Activated B cell treated with CpG ODN at 0.5 μM for 24 hours (primary cell): ENCODE measurements around the gene PRKG1. TPM values are rescaled to one million over a fixed set of nuclear protein-coding genes. Genes with fewer than 3 reads are reported as not detected.
"Not testable (repeated sequence)": the region's sequence is repeated elsewhere in the genome, so short reads cannot be mapped to it uniquely, and the experiment has no call there.

Experiments used
- ATAC-seq: fragments of 200-7000 bp; cut with Tn5 transposase; one replicate; pipeline ENCODE4 v1.10.0; 2021; ENCODE audit warnings: low read depth, mild to moderate bottlenecking, moderate library complexity
- CTCF ChIA-PET: fragments of 350-600 bp; sonication (Branson Sonifier 250); formaldehyde crosslinking; loops from one replicate; lab custom pipeline; 2021; ENCODE audit warnings: antibody characterized with exemption; lab: Charles Lee
- POLR2A ChIA-PET: fragments of 350-600 bp; sonication (Branson Sonifier 250); formaldehyde crosslinking; loops from one replicate; lab custom pipeline; 2021; ENCODE audit warnings: antibody characterized with exemption; lab: Charles Lee
- DNase-seq: peaks from one replicate; pipeline ENCODE4 v3.0.0; 2022
- H3K27ac Mint-ChIP-seq: one replicate; pipeline ENCODE4 v1.8.0; 2020; ENCODE audit warnings: mixed read lengths
- H3K27me3 Mint-ChIP-seq: one replicate; pipeline ENCODE4 v1.8.0; 2021; ENCODE audit warnings: mixed read lengths
- H3K36me3 Mint-ChIP-seq: one replicate; pipeline ENCODE4 v1.8.0; 2021; ENCODE audit warnings: low read depth, mixed read lengths
- H3K4me1 Mint-ChIP-seq: one replicate; pipeline ENCODE4 v1.8.0; 2021; ENCODE audit warnings: mixed read lengths
- H3K4me3 Mint-ChIP-seq: one replicate; pipeline ENCODE4 v1.8.0; 2020; ENCODE audit warnings: mild to moderate bottlenecking, mixed read lengths
- H3K9me3 Mint-ChIP-seq: one replicate; pipeline ENCODE4 v1.8.0; 2020; ENCODE audit warnings: mixed read lengths
- CTCF ChIP-seq: fragments of 200-600 bp; IDR thresholded peaks from one replicate; pipeline ENCODE4 v1.8.0; 2022; ENCODE audit warnings: antibody characterized with exemption, mild to moderate bottlenecking
- intact Hi-C: fragments of 100-400 bp; cut with micrococcal nuclease; formaldehyde crosslinking; loops from one replicate; pipeline ENCODE4 v1.15.1; 2024
- total RNA-seq: library from RNA; stranded (reverse); gene quantifications from 2 replicates; pipeline ENCODE4 v1.2.3, GENCODE V29; 2022

PRKG1 gene
- total RNA-seq, 1 donor from 2014 or later = not detected

GRCh38 chr10:51260376-51260775 is 186.1 kb downstream of the PRKG1 start:
- intact Hi-C loops = no loop called here
- no peak for DNase-seq

GRCh38 chr10:51266496-51266895 is 192.2 kb downstream of the PRKG1 start:
- TF ChIP-seq CTCF = no peak
- DNase-seq (no peak), ATAC-seq (no peak)
- ChIA-PET POLR2A (no interaction called here), CTCF (no interaction called here)
- Mint-ChIP-seq H3K9me3 (no peaks in the 10 kb centered on the region), H3K4me3 (no peak overlapping the region), H3K36me3 (no peaks in the 10 kb centered on the region), H3K27ac (no peak overlapping the region), H3K27me3 (no peaks in the 10 kb centered on the region), H3K4me1 (no peaks in the 10 kb centered on the region)
- intact Hi-C loops = no loop called here

More at GRCh38 chr10:51260376-51260775, 186.1 kb downstream of the PRKG1 start:
- H3K4me1 Mint-ChIP-seq = no peaks in the 10 kb centered on the region
- H3K36me3 Mint-ChIP-seq = no peaks in the 10 kb centered on the region
- no peak for TF ChIP-seq CTCF
- no peaks in the 10 kb centered on the region for H3K27me3 Mint-ChIP-seq
- POLR2A ChIA-PET = no interaction called here
- H3K4me3 Mint-ChIP-seq = no peak overlapping the region
- ATAC-seq = no peak
- no peaks in the 10 kb centered on the region for H3K9me3 Mint-ChIP-seq
- CTCF ChIA-PET = no interaction called here
- H3K27ac Mint-ChIP-seq = no peak overlapping the region

GRCh38 chr10:51267980-51268570 is 193.8 kb downstream of the PRKG1 start:
- H3K9me3 Mint-ChIP-seq, H3K4me1 Mint-ChIP-seq, H3K36me3 Mint-ChIP-seq, ATAC-seq, CTCF ChIA-PET, DNase-seq, POLR2A ChIA-PET, H3K27me3 Mint-ChIP-seq, intact Hi-C loops, H3K27ac Mint-ChIP-seq, H3K4me3 Mint-ChIP-seq: not testable (repeated sequence)

GRCh38 chr10:51269821-51270220 is 195.5 kb downstream of the PRKG1 start:
- H3K27me3 Mint-ChIP-seq = no peaks in the 10 kb centered on the region
- no peak for TF ChIP-seq CTCF

GRCh38 chr10:51270936-51271530 is 196.7 kb downstream of the PRKG1 start:
- DNase-seq (no peak), ATAC-seq (no peak)
- Mint-ChIP-seq H3K4me3 (no peak overlapping the region), H3K4me1 (no peaks in the 10 kb centered on the region), H3K9me3 (no peaks in the 10 kb centered on the region), H3K36me3 (no peaks in the 10 kb centered on the region), H3K27ac (no peak overlapping the region), H3K27me3 (no peaks in the 10 kb centered on the region)
- ChIA-PET POLR2A (no interaction called here), CTCF (no interaction called here)
- intact Hi-C loops = no loop called here
- TF ChIP-seq CTCF = no peak

More at GRCh38 chr10:51269821-51270220, 195.5 kb downstream of the PRKG1 start:
- ATAC-seq = no peak
- DNase-seq = no peak
- Mint-ChIP-seq H3K27ac (no peak overlapping the region), H3K4me1 (no peaks in the 10 kb centered on the region), H3K4me3 (no peak overlapping the region), H3K9me3 (no peaks in the 10 kb centered on the region), H3K36me3 (no peaks in the 10 kb centered on the region)
- ChIA-PET POLR2A (no interaction called here), CTCF (no interaction called here)
- intact Hi-C loops = no loop called here

- POLR2A ChIA-PET = not testable (repeated sequence)
Measured at GRCh38 chr10:51272099-51272498, 197.8 kb downstream of the PRKG1 start.

More at GRCh38 chr10:51272099-51272498, 197.8 kb downstream of the PRKG1 start:
- H3K36me3 Mint-ChIP-seq, ATAC-seq, CTCF ChIA-PET, H3K4me3 Mint-ChIP-seq, H3K27ac Mint-ChIP-seq, H3K9me3 Mint-ChIP-seq, DNase-seq, H3K27me3 Mint-ChIP-seq, H3K4me1 Mint-ChIP-seq, intact Hi-C loops: not testable (repeated sequence)
